NCI-H2227 treated with DMSO at 0.1 percent for 48 hours (cell line): ENCODE results near the gene PUS7.
"Not testable (repeated sequence)": the region's sequence is repeated elsewhere in the genome, so short reads cannot be mapped to it uniquely, and the experiment has no call there.

ENCODE experiments used
- DNase-seq: peaks from one replicate; lab custom pipeline; 2025; lab: John Stamatoyannopoulos, UW

The PUS7 gene

DNA sequence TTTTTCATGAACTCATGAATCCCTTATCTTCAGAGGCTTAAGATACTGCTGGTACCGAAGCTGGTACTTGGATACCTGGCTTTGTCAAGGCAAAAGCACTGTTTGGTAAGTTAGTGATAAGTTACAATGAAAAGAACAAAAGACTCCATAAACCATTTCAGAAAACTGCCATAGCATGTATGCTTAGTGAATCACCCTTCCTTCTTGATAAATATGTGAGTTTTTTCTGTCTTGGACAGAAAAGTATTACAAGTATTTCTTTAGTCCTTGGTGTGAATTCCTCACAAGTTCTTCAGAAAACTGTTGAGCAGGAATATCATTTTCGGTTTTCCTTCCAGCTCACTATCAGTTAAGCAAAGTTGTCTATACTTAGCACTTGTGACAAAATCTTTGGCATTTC, 25.6 kb downstream of the PUS7 start:
- no peak for DNase-seq

DNA sequence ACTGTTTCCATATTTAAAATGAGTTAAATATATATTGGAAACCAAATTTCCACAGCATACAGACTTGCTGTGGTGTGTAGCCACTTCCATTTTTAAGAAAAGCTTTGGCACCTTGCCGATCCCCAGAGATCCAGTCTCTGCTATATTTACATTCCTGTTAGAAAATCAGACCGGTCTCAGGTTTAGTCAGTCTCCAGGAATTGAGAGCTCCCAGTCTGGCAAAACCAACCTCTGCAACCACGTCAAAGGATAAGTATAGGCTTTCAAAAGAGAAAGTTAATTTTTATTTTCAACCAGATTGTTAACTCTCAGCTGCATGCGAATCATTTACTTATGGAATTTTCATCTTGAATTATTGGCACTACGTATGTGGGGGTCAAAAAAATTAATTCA, 28.2 kb downstream of the PUS7 start:
- peak; percentile 42 for DNase-seq

DNA sequence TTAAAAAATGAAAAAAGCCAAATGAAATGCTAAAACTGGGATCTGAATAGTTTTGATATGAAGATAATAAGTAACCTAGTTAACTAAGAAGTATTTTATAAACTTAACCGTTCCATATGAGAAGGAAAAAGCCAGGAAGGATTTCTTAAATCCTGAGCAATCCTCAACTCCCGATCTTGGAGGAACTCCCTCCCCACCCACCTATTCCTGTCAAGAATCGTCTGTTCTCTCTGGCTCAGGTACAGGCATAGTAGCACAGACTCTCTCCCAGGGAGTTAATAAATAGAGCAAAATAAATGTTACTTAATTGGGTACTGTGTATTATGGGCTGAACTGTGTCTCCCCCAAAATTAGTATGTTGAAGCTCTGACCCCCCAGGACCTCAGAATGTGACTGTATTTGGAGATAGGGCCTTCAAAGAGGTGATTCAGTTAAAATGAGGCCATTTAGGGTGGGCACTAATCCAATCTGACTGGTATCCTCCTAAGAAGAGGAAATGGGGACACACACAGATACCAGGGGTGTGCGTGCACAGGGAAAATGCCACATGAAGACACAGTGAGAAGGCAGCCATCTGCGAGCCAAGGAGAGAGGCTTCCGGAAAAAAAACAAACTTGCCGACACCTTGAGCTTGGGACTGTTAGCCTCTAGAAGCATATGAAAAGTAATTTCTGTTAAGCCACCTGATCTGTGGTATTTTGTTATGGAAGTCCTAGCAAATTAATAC, 28.7 kb downstream of the PUS7 start:
- no peak for DNase-seq

DNA sequence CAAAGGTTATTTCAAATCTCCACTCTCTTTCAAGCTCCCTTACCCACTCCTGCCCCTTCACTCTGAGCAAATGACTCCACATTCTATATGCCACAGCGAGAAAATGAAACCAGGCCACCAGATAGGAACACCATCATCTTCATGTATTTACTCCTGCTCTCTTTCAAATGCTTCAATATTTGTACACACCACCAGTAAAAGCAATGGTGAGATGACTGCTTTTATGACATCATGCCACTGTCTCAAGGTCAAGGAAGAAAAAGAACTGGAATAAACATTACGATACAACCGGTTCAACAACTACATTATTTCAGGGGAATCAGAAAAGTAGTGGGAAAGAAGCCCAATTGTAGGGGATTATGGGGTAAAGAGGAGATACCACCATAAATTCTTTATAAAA, 32.7 kb downstream of the PUS7 start:
- no peak for DNase-seq

DNA sequence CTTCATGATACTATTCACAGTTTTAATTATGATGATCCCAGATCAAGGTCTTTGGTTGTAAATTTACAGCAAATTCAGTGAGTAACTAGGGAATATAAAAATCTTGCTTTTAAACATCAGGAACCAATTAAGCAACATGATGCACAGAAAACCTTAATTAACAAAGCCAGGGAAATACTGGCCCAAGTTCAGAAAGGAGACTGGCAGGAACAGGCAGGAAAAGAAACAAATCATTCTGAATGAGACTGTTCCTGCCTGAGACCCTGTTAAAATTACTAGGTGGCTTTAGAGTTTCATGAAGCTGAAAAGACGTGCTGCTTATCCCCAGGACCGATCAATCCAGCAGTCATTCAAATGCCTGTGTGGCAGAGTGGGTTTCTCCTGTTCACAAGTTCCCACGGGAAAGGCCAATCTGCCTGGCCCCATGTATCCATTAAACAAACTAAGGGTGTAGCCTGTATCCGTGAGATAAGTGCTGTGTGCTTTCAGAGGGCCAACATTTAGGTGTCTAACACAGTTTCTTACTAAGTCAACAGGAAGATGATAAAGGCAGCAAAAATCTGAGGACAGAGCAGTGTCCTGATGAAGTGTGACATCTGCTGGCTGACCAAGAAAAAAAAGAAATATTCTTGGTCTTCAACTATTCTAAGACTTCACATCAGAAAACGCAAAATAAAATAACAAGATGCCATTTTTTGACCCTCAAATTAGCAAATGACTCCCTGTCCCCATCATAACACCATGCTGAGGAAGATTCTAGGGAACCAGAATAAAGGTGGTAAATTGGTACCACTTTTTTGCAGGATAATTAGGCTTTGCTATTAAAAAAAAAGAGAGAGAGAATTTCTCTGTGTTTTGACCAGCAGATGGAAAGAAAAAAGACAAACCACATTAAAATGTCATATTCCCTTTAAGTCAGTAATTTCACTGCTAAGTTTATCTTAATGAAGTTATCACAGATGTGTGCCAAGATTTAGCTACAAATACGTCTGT, 34.2 kb downstream of the PUS7 start:
- peak; percentile 44 for DNase-seq

DNA sequence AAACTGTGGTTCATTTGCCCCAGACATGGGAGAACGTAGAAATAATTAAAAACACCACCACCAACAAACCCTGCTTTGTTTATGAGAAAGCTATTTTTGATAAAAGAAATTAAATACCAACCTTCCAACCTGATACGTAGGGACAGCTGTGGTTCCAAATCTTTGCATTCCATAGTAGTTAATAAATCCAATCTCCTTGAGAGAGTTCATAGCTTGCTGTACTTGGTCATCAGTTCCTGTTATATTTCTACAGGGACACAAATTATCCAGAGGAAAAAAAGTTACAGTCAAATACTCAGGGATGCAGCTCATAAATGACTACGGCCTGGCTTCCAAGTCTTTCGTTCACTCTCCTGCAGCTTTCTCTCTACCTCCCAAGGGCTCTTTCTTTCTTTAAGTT, 41.1 kb downstream of the PUS7 start:
- DNase-seq: no peak

DNA sequence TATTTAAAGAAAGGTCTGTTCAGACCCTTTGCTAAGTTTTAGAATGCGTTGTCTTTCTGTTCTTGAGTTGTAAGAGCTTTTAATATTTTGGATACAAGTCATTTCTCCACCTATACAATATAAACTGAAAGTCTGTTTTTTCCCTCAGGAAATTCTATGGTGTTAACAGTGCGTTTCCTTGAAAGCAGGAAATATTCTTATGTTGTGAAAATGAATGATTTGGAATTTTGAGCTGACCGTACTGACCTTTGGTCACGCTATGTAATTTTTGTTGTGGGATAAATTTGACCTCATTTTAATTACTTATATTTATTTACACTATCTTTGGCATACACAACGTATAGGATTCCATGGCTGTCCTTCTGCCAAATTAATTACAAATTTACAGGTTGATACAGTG, 43.5 kb downstream of the PUS7 start:
- no peak for DNase-seq

DNA sequence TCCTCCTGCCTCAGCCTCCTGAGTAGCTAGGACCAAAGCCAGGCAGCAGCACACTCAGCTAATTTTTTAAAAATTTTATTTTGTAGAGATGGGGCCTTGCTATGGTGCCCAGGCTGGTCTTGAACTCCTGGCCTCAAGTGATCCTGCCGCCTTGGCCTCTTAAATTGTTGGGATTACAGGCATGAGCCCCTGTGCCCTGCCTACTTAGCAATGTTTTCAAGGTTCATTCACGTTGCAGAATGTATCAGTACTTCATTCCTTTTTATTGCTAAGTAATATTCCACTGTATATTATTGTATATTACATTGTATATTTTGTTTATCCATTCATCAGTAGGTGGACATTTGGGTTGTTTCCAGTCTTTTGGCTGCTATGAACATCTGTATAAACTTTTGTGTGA, 44.2 kb downstream of the PUS7 start:
- no peak for DNase-seq

DNA sequence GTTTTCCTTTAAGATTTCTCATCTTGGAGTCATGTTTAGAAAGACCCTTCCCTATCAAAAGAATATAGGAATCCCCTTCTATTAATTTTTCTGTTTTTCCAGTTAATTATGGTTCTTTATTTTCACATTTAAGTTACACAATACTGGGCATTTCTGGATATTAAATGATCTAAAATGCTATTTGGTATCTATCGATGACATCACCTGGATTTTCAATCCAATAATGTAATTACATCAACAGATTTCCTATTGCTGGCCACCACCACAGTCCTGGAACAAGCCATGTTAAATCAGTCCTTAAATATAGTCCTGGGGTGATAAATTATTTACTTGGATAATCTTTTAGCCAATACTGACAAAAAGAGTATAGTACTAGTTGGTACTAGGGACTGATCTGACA, 48.0 kb downstream of the PUS7 start:
- no peak for DNase-seq

DNA sequence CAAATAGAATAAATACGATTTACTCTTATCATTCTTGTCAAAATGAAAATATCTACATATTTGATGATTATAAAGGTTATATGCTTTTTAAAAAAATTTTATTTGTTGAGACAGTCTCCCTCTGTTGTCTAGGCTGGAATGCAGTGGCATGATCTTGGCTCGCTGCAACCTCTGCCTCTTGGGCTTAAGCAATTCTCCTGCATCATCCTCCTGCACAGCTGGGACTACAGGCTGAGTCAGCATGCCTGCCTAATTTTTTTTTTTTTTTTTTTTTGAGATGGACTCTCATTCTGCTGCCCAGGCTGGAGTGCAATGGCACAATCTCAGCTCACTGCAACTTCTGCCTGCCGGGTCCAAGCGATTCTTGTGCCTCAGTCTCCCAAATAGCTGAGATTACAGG, 48.9 kb downstream of the PUS7 start:
- DNase-seq: no peak

DNA sequence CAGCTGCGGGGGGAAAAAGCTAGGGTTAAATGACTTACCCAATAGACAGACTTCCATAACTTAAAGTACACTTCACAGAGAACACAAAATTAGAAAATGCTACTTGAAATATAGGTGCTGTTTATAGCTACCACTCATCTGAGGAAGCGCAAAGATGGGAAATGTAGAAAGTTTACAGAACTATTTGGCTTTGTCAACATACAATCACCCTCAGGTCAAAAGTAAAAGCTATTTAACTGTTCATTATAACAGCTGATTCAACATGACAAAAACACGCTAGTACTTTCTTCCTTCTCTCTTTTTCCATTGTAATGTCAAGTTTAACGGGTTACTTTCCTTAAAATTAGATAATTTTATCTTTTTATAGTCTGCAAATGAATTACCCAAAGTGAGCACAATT, 51.2 kb downstream of the PUS7 start:
- no peak for DNase-seq

DNA sequence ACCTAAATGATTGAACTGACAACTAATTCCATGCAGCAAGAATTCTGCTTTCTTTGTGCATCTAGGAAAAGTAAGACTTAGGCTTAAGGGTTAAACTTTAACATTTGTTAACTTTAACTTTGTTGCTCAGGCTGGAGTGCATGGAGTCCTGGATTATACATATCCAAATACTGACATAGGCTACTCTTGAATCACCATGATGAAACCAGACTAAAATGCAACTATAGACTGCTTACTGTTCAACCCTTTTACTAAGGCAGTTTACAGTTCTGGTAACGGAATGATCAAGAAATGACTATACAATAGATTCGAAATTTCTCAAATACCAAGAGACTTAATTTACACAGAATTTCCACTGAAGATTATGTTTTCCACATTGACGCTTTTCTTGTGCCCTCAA, 52.0 kb downstream of the PUS7 start:
- no peak for DNase-seq

DNA sequence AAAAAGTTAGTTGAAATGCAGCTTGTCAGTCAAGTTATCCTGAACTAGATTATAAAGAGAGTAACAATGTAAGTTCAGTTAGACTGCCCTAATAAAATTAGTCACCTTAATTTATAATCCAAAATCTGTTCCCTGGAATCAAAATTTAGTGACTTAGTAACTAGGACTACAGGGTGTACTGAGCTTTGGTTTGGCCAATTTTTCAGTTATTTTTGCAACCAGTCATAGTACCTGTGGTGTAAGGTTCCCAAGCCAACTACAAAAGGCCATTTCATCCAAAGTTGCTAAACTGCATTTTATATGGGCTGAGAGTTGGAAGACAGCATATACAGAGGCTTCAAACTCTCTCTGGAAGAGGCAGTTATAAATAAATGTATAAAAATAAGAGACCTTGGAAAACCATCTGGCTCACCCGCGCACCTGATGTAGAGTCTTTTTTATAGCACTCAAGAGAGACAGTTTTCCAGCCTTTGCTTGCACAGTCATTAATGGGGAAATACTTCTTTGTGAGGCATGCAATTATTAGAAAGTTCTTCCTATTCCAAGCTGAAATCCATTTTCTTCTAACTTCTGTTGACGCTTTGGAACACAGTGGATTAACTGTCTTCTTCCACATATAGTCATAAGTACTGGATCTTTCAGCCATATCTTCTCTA, 59.2 kb downstream of the PUS7 start:
- DNase-seq: no peak

DNA sequence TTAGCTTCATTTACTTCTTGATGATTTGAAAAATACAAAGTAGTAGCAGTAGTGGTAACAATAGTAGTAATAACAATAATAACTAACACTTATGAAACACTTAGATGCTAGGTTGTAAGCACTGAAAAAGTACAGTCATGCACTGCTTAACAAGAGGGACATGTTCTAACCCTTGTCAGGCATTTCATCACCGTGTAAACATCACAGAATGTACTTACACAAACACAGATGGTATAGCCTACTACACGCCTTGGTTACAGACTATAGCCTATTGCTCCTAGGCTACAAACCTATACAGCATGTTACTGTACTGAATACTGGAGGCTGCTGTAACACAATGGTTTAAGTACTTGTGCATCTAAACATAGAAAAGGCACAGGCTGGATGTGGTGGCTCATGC, 60.6 kb downstream of the PUS7 start:
- no peak for DNase-seq

DNA sequence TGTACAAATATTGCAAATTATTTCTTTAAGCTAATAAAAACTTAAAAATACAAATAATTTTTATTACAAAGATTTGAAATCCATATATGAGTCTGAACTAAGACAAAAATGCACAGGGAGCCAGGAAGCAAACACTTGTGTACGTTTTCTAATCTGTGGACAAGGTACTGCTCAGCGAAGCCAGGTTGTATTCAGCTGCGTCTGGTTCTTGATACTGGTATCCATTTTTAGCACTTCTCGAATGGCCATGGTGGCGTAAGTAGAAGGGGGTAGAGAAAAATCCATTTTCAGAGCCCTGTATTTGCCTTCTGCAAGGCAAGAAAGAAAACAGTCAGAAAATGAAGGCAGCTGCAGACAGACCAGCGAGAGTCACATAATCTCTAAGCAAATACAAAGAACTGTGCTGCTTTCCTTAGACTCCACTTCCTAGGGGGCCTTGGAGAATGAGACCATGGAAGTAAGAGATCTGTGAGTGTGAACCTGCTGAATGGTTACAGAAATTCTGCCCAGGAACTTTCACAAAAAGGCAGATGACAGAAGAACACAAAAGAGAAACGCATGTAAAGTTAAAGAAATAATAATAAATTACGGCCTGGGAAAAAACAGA, 64.3 kb downstream of the PUS7 start:
- DNase-seq: no peak

DNA sequence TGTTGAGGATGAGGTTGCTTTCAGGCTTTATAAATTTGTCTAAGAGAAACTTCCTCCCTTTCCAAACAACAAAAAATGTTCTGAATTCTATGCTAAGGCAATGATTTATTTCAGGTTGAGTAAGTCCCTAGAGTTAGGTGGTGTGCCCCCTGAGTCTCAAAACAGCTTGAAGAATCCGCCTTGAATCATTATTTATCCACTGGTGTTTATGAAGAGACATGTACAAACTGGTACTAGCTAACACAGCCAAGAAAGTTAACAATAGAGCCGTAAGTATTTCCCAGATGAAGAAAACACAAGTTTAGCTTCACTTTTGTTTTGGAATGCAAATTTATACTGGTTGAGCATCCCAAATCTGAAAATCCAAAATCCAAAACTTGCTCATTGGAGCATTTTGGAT, 67.2 kb downstream of the PUS7 start:
- no peak for DNase-seq

DNA sequence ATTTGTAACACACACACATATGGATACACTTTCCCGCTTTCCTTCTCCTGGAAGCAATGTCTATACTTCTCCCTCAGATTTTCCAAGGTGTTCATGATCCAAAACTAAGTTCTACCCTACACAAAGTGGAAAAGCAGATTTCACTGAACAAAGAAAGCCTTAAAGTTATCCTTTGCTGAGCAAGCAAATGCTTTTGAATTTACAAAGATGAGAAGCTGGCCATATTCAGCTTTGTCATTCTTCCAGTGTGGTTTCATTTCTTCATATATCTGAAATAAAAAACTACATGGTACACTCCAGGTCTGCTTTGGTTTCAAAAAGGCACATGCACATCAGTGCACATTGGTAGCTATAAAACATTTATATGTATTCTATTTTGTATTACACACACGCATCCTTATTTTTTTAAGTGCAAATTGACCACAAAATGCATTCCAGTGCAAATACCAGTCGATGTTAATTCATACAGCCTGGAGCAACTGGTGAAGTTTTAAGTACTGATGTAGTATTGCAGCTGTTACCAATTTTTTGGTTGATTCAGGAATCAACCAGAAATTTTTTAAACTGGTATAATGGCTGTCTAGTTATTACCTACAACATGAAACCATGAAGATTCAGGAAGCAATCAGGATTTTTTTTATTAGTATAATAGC, 67.8 kb downstream of the PUS7 start:
- DNase-seq: no peak

DNA sequence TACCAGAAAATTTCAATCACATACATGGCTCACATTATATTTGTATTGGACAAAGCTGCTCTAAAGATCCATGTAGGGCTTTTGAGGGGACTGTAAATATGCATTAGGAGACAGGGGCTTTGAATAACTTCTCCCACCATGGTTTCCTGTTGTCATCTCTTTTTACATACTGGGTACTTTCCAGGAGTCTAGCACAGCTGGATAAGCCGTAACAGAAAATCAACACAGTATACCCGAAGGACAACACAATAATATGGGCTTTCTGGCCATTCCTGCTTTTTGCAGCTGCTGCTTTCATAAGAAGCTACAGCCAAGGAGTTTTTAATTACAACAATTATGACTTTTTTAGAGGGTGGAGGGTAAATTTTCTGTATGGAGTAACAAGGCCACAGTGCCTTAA, 70.0 kb downstream of the PUS7 start:
- DNase-seq: no peak

DNA sequence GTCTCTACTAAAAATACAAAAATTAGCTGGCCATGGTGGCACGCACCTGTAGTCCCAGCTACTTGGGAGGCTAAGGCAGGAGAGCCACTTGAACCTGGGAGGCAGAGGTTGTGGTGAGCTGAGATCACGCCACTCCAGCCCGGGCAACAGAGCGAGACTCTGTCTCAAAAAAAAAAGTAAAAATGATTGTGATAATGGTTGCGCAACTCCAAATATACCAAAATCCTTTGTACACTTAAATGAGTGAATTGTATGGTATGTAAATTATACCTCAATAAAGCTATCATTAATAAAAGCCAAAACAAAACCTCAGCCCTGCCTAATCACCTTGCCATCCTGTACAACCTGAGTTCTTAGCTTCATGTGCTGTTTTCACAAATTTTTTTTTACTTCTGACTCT, 71.2 kb downstream of the PUS7 start:
- DNase-seq: not testable (repeated sequence)

DNA sequence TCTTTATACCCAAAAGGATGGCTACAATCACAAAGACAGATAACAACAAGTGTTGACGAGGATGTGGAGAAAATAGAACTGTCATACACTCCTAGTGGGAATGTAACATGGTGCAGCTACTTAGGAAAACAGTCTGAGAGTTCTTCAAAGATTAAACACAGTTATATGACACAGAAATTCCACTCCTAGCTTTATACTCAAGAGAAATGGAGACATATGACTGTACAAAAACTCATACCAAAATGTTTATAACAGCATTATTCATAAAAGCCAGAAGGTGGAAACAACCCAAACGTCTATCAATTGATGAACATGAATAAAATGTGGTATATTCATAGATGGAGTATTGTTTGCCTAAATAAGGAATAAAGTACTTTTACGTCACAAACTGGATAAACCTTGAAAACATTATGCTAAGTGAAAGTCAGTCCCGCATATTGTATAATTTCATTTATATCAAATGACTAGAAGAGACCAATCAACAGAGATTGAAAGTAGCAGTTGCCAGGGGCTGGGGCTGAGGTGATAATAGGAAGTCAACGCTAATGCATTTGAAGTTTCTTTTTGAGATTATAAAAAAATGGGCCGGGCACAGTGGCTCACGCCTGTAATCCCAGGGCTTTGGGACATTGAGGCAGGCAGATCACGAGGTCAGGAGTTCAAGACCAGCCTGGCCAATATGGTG, 71.8 kb downstream of the PUS7 start:
- DNase-seq: no peak

DNA sequence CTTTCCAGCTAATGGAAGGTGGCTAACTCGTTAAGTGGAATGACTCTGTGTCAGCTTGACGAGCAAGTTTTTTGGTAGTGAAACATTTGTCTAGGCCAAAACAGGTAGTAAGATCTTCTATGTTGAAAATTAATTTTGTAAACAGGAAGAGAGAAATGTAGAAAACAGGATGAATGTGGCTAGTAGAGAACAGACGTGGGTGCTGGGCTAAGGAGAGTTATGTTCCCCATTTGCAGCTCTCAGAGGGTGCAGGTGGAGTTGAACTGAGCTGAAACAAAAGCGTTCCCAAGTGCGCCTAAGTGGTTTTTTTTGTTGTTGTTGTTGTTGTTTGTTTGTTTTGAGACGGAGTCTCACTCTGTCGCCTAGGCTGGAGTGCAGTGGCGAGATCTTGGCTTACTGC, 73.9 kb downstream of the PUS7 start:
- no peak for DNase-seq
